Measurements from ENCODE around the gene STT3A.

DNA sequence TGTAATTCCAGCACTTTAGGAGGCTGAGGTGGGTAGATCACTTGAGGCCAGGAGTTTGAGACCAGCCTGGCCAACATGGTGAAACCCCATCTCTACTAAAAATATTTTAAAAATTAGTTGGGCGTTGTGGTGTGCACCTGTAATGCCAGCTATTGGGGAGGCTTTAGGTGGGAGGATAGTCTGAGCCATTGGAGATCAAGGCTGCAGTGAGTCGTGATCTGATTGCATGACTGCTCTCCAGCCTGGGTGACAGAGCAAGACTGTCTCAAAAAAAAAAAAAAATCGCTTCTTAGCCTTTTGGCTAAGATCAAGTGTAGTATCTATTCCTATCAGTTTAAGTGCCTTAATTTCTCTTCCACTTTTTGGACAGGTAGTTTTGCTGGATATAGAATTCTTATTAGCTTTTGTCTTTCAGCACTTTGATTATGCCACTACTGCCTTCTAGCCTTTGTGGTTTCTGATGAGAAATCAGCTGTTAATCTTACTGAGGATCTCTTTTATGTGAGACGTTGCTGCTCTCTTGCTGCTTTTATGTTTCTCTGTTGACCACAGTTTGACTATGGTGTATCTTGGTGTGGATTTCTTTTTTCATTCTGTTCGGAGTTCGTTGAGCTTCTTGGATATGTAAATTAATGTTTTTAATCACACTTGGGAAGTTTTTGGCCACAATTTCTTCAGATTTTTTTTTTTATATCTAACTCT is 57.0 kb downstream of the STT3A start:
- TF ChIP-seq, protein P1, sequence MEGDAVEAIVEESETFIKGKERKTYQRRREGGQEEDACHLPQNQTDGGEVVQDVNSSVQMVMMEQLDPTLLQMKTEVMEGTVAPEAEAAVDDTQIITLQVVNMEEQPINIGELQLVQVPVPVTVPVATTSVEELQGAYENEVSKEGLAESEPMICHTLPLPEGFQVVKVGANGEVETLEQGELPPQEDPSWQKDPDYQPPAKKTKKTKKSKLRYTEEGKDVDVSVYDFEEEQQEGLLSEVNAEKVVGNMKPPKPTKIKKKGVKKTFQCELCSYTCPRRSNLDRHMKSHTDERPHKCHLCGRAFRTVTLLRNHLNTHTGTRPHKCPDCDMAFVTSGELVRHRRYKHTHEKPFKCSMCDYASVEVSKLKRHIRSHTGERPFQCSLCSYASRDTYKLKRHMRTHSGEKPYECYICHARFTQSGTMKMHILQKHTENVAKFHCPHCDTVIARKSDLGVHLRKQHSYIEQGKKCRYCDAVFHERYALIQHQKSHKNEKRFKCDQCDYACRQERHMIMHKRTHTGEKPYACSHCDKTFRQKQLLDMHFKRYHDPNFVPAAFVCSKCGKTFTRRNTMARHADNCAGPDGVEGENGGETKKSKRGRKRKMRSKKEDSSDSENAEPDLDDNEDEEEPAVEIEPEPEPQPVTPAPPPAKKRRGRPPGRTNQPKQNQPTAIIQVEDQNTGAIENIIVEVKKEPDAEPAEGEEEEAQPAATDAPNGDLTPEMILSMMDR (IDR thresholded peaks at IDR 0.05; ENCODE audit: low read depth, low read length), result no peak
- no peak for TF ChIP-seq EZH2phosphoT487 (IDR thresholded peaks at IDR 0.05; ENCODE audit: low read depth)
